Measurements from ENCODE around the gene EARS2. TPM values are rescaled to one million over a fixed set of nuclear protein-coding genes. Genes with fewer than 3 reads are reported as not detected.
A peak's percentile ranks its signal among the peaks of the same experiment; 100 is the strongest.
"Not testable (repeated sequence)": the region's sequence is repeated elsewhere in the genome, so short reads cannot be mapped to it uniquely, and the experiment has no call there.

Gene EARS2
- total RNA-seq, 1 experiment from 2014 or later = 101 TPM

DNA sequence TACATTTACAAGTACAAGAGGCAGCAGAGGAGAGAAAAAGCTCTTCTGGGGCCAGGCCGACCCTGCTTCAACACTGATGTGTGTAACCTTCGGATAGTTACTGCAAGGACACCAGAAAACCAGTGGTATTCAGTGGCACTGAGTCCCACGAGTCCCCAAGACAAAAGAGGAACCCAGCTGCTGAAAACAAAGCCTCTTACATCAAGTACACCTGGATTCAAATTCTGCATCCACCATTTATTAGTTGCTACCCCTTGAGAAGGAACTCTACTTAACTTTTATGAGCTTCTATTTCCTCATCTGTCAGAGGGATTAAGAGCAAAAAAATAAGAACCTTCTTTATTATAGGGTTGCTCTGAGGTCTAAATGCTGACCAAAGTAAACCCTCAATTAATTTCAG lies 2.6 kb downstream of the EARS2 start:
- no peaks in the 10 kb centered on the region for H3K27me3 ChIP-seq (ENCODE audit: control insufficient read depth, insufficient read depth, low read length)
- DNase-seq = no peak
- H3K4me3 ChIP-seq (ENCODE audit: insufficient read depth, low read depth, low read length) = no peak overlapping the region
- peaks cover 19% of the 10 kb centered on the region for H3K36me3 ChIP-seq (replicated peaks; ENCODE audit: control insufficient read depth, insufficient read depth, low read length)

DNA sequence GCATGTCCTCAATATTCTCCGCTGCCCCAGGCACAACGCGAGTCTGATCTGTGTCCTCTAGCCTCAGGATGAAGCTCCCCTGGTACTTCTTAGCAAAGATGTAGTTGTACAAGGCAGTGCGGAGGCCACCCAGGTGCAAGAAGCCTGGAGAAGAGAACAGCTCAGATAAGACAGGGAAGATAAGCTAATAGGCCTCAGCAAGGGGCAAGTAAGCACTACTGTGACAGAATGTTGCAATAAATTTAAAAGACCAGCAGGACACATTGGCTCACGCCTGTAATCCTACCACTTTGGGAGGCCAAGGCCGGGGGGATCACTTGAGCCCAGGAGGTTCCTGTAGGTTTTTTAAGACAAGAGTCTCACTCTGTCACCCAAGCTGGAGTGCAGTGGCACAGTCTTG lies 5.0 kb downstream of the EARS2 start:
- no peak for DNase-seq
- Histone ChIP-seq H3K4me3 (ENCODE audit: insufficient read depth, low read depth, low read length) (no peak overlapping the region), H3K36me3 (replicated peaks; ENCODE audit: control insufficient read depth, insufficient read depth, low read length) (peaks cover 26% of the 10 kb centered on the region), H3K27me3 (ENCODE audit: control insufficient read depth, insufficient read depth, low read length) (no peaks in the 10 kb centered on the region)

DNA sequence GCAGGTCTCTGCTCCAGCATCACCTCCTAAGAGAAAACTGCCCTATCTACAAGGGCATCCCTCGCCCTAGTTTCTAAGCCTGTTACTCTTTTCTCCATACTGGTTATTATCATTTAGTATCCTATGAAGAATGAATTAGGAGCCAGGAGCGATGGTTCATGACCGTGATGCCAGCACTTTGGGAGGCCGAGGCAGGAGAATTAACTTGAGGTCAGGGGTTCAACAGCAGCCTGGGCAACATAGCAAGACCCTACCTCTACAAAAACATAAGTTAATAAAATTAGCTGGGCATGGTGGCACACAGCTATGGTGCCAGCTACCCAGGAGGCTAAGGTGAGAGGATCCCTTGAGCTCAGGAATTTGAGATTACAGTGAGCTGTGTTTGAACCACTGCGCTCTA lies 7.2 kb downstream of the EARS2 start:
- H3K4me3 ChIP-seq (ENCODE audit: insufficient read depth, low read depth, low read length) = no peak overlapping the region
- no peaks in the 10 kb centered on the region for H3K27me3 ChIP-seq (ENCODE audit: control insufficient read depth, insufficient read depth, low read length)
- no peak for DNase-seq
- H3K36me3 ChIP-seq (replicated peaks; ENCODE audit: control insufficient read depth, insufficient read depth, low read length) = peaks cover 37% of the 10 kb centered on the region

DNA sequence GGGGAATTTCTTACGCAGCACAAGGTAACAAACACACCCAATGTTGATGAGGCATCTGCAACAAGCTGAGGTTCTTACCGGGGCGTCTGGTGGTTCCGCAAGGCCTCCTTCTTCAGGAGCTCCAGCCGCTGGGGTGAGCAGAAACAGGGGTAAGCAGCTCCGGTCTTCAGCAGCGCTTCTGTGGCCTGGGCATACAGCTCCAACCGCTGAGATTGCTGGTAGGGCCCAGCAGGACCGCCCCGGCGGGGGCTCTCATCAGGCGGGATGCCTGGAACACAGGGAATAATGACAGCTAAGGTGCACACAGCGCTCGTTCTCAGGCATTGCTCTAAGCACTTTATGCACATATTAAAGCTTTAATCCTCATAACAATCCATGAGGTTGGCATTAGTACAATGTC lies 12.7 kb downstream of the EARS2 start:
- H3K36me3 ChIP-seq (replicated peaks; ENCODE audit: control insufficient read depth, insufficient read depth, low read length) = peaks cover 34% of the 10 kb centered on the region
- DNase-seq = peak; percentile 14

DNA sequence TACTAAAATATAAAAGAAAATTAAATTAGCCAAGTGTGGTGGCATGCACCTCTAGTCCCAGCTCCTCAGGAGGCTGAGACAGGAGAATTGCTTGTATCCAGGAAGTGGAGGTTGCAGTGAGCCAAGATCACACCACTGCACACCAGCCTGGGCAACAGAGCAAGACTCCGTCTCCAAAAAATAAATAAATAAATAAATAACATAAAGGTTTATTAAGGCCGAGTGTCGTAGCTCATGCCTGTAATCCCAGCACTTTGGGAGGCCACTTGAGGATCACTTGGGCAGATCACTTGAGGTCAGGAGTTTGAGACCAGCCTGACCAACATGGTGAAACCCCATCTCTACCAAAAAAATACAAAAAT lies 16.4 kb downstream of the EARS2 start:
- not testable (repeated sequence) for H3K4me3 ChIP-seq (ENCODE audit: insufficient read depth, low read depth, low read length); DNase-seq; H3K27me3 ChIP-seq (ENCODE audit: control insufficient read depth, insufficient read depth, low read length)
- peaks cover 24% of the 10 kb centered on the region for H3K36me3 ChIP-seq (replicated peaks; ENCODE audit: control insufficient read depth, insufficient read depth, low read length)

More for the DNA sequence above, 12.7 kb downstream of the EARS2 start:
- Histone ChIP-seq H3K4me3 (ENCODE audit: insufficient read depth, low read depth, low read length) (no peak overlapping the region), H3K27me3 (ENCODE audit: control insufficient read depth, insufficient read depth, low read length) (no peaks in the 10 kb centered on the region)

DNA sequence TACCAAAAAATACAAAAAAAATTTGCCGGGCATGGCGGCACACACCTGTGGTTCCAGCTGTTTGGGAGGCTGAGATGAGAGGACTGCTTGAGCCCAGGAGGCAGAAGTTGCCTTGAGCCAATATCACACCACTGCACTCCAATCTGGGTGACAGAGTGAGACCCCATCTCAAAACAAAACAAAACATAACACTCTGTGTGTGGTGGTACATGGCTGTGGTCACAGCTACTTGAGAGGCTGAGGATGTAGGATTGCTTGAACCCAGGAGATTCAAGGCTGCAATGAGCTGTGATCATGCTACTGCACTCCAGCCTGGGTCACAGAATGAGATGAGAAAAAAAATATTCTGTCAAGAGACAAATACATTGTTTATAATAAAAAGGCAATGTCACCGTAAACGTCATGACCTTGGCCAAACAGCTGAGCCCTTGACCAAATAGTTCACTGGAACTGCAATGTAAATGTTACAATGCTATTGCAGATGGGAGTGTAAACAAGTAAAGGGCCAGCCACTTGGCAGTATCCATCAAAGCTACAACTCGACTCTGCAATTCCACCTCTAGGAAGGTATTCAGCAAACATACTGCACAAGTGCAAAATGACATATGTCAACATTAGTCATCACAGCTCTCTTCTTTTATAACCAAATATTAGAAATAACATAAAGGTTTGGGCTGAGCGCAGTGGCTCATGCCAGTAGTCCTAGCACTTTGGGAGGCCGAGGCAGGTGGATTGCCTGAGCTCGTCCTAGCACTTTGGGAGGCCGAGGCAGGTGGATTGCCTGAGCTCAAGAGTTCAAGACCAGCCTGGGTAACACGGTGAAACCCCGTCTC lies 16.9 kb downstream of the EARS2 start:
- no peak overlapping the region for H3K4me3 ChIP-seq (ENCODE audit: insufficient read depth, low read depth, low read length)
- DNase-seq = no peak
- H3K27me3 ChIP-seq (ENCODE audit: control insufficient read depth, insufficient read depth, low read length) = no peaks in the 10 kb centered on the region
- peaks cover 22% of the 10 kb centered on the region for H3K36me3 ChIP-seq (replicated peaks; ENCODE audit: control insufficient read depth, insufficient read depth, low read length)

DNA sequence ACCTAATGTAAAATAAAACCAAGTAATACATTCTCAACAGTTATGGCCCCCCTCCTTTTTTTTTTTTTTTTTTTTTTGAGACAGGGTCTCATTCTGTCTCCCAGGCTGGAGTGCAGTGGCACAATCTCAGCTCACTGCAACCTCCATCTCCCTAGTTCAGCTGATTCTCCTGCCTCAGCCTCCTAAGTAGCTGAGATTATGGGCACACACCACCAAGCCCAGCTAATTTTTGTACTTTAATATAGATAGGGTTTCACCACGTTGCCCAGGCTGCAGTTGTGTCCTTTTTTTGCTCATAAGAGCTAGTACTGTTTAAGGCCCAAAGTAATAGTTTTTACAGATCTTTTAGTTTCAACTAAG lies 18.3 kb downstream of the EARS2 start:
- Histone ChIP-seq H3K4me3 (ENCODE audit: insufficient read depth, low read depth, low read length) (no peak overlapping the region), H3K36me3 (replicated peaks; ENCODE audit: control insufficient read depth, insufficient read depth, low read length) (peaks cover 22% of the 10 kb centered on the region), H3K27me3 (ENCODE audit: control insufficient read depth, insufficient read depth, low read length) (no peaks in the 10 kb centered on the region)
- DNase-seq = no peak

DNA sequence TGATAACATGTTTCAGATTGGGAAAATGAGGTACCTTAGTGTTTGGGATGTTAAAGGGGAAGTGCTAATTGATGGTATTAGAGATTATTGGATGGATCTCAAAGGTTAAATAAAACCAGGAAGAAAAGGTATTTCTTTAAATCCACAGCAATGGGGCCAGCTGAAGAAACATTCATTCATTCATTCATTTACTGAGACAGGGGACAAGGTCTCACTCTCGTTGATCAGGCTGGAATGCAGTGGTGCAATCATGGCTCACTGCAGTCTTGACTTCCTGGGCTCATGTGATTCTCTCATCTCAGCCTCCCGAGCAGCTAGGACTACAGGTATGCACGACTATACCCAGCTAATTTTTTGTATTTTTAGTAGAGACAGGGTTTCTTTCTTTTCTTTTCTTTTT lies 19.8 kb downstream of the EARS2 start:
- no peak for DNase-seq
- H3K36me3 ChIP-seq (replicated peaks; ENCODE audit: control insufficient read depth, insufficient read depth, low read length) = peaks cover 28% of the 10 kb centered on the region
- H3K27me3 ChIP-seq (ENCODE audit: control insufficient read depth, insufficient read depth, low read length) = no peaks in the 10 kb centered on the region
- H3K4me3 ChIP-seq (ENCODE audit: insufficient read depth, low read depth, low read length) = no peak overlapping the region

DNA sequence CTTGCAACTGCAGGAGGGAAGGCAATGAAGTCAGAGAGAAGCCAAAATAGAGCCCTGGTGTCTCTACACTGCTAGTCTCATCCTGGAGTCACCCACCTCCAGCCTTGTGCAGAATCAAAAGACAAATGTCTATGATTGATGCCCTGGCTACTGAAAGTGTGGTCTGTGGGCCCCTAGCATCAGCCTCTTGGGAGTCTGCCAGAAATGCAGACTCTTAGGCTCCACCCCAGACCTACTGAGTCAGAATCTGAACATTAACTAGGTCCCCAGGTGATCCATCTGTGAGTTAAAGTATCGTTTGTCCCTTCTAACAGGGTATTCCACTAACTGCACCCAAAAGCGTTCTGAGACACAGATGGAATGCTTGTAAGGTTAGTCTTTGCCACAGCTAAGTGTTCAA lies 21.2 kb downstream of the EARS2 start:
- Histone ChIP-seq H3K36me3 (replicated peaks; ENCODE audit: control insufficient read depth, insufficient read depth, low read length) (peaks cover 29% of the 10 kb centered on the region), H3K27me3 (ENCODE audit: control insufficient read depth, insufficient read depth, low read length) (no peaks in the 10 kb centered on the region), H3K4me3 (ENCODE audit: insufficient read depth, low read depth, low read length) (no peak overlapping the region)
- no peak for DNase-seq

DNA sequence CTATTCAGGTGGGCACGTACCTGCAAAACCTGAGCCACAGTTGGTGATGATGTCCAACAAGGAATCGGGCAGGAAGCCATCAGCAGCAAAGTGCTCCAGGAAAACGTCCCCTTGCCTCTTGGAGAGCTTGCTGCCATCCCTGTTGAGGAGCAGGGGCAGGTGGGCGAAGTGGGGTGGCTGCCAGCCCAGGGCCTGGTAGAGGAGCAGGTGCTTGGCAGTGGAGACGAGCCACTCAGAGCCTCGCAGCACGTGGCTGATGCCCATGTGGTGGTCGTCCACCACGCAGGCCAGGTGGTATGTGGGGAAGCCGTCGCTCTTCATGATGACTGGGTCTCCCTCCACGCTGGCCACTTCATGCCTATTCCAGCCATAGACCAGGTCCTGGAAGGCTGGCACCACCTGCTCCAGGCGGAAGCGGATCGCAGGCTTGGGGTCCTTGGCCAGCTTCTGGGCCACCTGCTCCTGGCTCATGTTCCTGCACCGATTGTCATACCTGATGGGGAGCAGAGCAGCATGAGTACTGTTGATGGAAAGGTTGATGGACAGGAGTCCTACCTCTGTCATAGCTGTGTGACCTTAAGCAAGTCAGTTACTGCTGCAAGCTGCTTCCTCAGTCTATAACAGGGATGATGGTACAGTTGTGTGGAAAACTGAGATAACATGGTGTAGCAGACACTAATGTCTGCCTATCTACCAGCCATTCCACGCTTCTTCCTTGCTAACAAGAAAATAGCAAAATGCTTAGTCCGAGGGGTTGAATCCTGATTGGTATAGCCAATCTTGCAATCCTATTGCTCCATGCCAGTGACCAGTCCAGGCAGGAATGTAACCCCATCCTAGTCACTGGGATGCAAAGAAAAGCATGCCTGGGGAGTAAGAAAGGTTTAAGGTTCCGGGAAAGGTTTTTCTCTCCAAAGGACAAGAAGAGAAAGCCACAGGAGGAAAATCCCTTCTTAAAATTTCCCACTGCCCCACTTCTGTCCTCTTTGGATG lies 22.0 kb downstream of the EARS2 start:
- H3K36me3 ChIP-seq (replicated peaks; ENCODE audit: control insufficient read depth, insufficient read depth, low read length) = peaks cover 28% of the 10 kb centered on the region
- DNase-seq = no peak
- H3K27me3 ChIP-seq (ENCODE audit: control insufficient read depth, insufficient read depth, low read length) = no peaks in the 10 kb centered on the region
- H3K4me3 ChIP-seq (ENCODE audit: insufficient read depth, low read depth, low read length) = no peak overlapping the region

DNA sequence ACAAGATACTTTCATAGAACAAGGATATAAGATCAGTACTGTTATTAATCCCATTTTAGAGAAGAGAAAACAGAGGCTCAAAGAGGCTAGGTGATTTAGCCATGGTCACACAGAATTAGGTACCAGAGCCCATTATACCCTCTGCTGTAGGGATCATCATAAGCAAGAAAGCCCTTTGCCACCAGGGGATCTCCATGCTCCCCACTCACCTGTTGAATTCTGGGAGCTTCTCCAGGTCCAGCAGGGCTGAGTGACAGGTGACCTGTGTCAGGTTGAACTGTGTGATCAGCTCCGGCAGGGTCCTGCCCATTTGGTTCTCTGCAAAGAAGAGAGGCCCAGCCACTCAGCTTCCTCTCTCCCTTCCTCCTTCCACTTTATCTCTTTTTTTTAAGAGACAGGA lies 24.7 kb downstream of the EARS2 start:
- Histone ChIP-seq H3K36me3 (replicated peaks; ENCODE audit: control insufficient read depth, insufficient read depth, low read length) (peaks cover 39% of the 10 kb centered on the region), H3K4me3 (ENCODE audit: insufficient read depth, low read depth, low read length) (no peak overlapping the region), H3K27me3 (ENCODE audit: control insufficient read depth, insufficient read depth, low read length) (no peaks in the 10 kb centered on the region)
- DNase-seq = no peak

DNA sequence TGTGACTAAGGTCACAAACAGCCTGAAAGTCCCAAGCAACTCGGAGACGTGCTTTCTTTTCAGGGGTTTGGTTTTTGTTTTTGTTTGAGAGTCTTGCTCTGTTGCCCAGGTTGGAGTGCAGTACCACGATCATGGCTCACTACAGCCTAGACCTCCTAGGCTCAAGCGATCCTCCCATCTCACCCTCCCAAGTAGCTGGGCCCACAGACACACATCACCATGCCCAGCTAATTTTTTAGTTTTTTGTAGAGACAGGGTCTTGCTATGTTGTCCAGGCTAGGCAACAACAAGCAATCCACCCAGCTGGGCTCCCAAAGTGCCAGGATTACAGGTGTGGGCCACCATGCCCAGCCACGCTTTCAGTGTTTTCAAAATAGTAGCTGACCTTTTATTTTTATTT lies 27.1 kb downstream of the EARS2 start:
- Histone ChIP-seq H3K4me3 (ENCODE audit: insufficient read depth, low read depth, low read length) (no peak overlapping the region), H3K27me3 (ENCODE audit: control insufficient read depth, insufficient read depth, low read length) (no peaks in the 10 kb centered on the region), H3K36me3 (replicated peaks; ENCODE audit: control insufficient read depth, insufficient read depth, low read length) (peaks cover 37% of the 10 kb centered on the region)
- DNase-seq = no peak

DNA sequence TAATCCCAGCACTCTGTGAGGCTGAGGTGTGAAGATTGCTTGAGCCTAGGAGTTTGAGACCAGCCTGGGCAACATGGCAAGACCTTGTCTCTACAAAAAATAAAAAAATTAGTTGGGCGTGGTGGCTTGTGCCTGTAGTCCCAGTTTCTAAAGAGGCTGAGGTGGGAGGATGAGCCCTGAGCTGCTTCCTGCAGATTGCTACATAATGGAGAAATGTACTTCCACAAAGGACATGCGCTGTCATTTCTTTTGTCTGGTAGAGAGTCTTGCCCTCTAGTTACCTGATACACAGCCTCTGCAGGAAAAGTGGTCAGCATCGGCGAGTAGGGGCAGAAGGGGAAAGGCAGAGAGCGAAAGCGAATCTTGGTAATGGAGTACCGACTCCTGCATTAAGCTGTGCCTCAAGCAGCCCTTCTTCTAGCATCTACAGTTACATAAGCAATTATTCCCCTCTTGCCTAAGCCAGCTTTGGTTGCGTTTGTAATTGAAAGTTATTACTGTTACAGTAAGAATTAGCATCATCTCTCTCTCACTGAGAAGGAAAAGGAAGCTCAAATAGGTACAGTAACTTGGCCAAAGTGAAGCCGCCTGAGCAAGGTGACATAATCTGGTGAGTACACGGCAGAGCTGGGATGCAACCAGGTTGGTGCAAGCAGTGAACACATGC lies 28.4 kb downstream of the EARS2 start:
- H3K36me3 ChIP-seq (replicated peaks; ENCODE audit: control insufficient read depth, insufficient read depth, low read length) = peaks cover 41% of the 10 kb centered on the region
- no peaks in the 10 kb centered on the region for H3K27me3 ChIP-seq (ENCODE audit: control insufficient read depth, insufficient read depth, low read length)
- no peak overlapping the region for H3K4me3 ChIP-seq (ENCODE audit: insufficient read depth, low read depth, low read length)
- no peak for DNase-seq

DNA sequence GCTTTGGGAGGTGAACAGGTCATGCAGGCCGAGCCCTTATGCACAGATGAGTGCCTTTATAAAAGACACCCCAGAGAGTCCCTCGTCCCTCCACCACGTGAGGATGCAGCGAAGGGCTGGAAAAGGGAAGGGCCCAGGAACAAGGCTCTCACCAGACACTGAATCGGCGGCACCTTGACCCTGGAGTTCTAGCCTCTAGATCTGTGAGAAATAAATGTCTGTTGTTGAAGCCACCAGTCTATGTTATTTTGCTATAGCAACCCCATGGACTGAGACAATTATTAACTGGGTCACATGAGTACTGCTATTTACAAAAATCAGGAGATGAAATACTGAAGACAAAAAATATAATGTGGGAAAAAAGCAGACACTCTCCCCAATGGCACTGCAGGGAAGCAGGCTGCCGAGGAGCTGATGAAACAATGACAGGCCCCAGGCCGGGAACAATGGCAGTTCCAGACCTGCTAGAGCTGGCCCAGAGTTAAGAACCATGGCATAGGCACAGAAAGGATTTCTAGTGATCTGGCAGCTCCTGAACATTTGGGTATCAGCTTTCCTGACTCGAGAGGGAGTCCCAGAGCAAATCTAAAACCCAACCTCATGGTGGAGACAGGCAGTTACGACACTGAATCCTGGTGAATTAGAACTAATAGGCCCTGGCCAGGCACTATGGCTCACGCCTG lies 29.0 kb downstream of the EARS2 start:
- DNase-seq = no peak
- Histone ChIP-seq H3K36me3 (replicated peaks; ENCODE audit: control insufficient read depth, insufficient read depth, low read length) (peaks cover 42% of the 10 kb centered on the region), H3K27me3 (ENCODE audit: control insufficient read depth, insufficient read depth, low read length) (no peaks in the 10 kb centered on the region)

More for the DNA sequence above, 29.0 kb downstream of the EARS2 start:
- no peak overlapping the region for H3K4me3 ChIP-seq (ENCODE audit: insufficient read depth, low read depth, low read length)

Data from H7 (cell line).